Measurements from ENCODE around the gene ARL9.

ARL9 gene

DNA sequence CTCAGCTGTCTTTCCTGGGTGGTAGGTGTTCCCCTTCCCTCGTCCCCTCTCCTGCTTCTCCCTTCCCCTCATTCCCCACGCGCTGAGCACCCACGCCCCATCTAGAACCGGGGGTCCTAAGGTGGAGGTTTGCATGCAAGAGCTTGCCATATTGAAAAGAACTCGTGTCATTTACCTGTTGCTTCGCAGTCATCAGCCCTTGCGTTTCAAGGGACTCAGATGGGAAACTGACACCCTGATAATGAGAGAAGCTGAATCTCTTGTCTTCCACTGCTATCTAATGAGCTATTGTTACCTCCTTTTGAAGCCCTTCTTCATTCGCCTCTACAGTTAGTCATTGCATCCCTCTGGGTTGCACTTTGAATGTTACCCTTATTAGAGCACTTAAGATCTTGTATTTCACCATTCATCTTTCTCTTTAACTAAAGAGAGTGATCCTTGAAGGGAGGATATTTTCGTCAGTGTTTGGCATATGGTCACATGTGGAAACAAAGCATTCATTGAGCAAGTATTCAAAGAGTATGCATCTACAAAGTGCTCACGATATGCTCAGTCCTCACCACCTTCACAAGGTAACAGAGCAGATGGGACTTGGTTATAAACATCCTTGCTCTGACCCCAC, 25.7 kb downstream of the ARL9 start:
- DNase-seq (ENCODE audit: low spot score): no peak
- TF ChIP-seq, protein P1, sequence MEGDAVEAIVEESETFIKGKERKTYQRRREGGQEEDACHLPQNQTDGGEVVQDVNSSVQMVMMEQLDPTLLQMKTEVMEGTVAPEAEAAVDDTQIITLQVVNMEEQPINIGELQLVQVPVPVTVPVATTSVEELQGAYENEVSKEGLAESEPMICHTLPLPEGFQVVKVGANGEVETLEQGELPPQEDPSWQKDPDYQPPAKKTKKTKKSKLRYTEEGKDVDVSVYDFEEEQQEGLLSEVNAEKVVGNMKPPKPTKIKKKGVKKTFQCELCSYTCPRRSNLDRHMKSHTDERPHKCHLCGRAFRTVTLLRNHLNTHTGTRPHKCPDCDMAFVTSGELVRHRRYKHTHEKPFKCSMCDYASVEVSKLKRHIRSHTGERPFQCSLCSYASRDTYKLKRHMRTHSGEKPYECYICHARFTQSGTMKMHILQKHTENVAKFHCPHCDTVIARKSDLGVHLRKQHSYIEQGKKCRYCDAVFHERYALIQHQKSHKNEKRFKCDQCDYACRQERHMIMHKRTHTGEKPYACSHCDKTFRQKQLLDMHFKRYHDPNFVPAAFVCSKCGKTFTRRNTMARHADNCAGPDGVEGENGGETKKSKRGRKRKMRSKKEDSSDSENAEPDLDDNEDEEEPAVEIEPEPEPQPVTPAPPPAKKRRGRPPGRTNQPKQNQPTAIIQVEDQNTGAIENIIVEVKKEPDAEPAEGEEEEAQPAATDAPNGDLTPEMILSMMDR (IDR thresholded peaks at IDR 0.05; ENCODE audit: borderline replicate concordance, control extremely low read depth, extremely low read depth, insufficient read depth, missing control alignments): no peak
- in situ Hi-C loops (cut with MboI; ENCODE audit: low sequenced_read_pairs, unreplicated experiment): no loop called here

DNA sequence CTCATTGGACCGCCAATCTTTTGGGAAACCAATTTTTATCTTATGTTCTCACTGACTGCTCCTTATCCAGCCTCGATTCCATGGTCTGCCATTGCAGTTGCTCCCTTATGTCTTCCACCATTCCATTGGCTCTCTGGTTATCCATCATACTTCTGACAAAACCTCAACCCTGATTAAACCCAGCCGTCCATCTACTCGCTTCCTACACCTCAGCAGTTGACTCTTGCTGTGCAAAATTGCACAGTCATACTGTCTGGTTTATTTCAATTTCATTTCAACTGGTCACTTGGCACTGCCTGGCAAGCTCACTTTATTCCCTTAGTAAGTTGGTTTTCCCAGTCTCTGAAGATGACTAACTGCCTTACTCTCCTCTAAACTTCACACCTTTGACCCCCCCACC, 26.2 kb downstream of the ARL9 start:
- no peak for DNase-seq (ENCODE audit: low spot score)
- in situ Hi-C loops (cut with MboI; ENCODE audit: low sequenced_read_pairs, unreplicated experiment): no loop called here
- TF ChIP-seq, protein P1 (IDR thresholded peaks at IDR 0.05; ENCODE audit: borderline replicate concordance, control extremely low read depth, extremely low read depth, insufficient read depth, missing control alignments): no peak

DNA sequence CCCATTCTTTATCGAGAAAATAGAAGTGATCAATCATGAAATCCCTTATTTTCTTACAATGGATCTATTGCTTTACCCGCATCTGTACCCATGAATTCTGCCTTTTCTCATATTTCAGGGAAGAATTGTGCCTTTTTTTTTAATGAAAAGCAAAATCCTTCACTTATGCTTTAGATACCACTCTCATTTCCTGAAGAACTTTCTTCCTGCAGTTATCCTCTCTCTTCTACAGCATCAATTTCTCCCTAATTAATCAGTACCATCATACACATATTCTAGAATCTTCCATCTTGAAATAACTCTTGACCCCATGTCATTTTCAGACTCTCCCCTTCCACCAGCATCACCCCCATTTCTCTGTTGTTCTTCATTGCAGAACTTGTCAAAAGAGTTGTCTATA, 26.6 kb downstream of the ARL9 start:
- in situ Hi-C loops (cut with MboI; ENCODE audit: low sequenced_read_pairs, unreplicated experiment): no loop called here
- DNase-seq (ENCODE audit: low spot score): no peak
- TF ChIP-seq, protein P1 (IDR thresholded peaks at IDR 0.05; ENCODE audit: borderline replicate concordance, control extremely low read depth, extremely low read depth, insufficient read depth, missing control alignments): no peak

DNA sequence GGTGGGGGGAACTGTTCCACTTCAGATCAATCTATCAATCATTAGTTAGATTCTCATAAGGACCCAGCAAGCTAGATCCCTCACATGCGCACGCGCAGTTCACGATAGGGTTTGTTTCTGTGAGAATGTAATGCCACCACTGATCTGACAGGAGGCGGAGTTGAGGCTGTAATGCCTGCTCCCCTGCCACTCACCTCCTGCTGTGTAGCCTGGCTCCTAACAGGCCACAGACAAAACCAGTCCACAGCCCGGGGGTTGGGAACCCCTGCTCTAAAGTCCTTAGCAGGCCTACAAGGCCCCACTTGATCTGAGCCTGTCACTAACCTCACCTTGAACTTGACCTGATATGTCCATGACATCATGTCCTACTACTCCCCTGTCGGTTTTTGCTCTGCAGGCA, 30.3 kb downstream of the ARL9 start:
- DNase-seq (ENCODE audit: low spot score): no peak
- in situ Hi-C loops (cut with MboI; ENCODE audit: low sequenced_read_pairs, unreplicated experiment): no loop called here
- TF ChIP-seq, protein P1 (IDR thresholded peaks at IDR 0.05; ENCODE audit: borderline replicate concordance, control extremely low read depth, extremely low read depth, insufficient read depth, missing control alignments): no peak

DNA sequence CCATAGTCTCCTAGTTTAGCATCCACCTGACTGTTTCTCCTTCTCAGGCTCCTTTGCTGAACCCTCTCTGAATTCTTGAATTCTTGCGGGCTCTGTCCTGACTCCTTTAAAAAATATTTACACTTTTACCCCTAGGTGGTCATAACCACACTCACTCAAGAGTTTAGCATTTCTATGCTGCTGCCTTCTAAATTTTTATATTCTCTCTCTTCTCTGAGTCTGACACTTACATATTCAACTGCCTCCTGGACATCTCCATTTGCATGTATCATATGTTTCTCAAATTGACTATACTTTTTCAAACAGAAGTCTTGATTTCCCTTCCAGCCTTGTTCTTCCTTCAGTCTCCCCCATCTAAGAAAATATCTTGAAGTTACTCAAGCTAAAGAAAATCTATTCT, 31.6 kb downstream of the ARL9 start:
- TF ChIP-seq, protein P1 (IDR thresholded peaks at IDR 0.05; ENCODE audit: borderline replicate concordance, control extremely low read depth, extremely low read depth, insufficient read depth, missing control alignments): no peak
- DNase-seq (ENCODE audit: low spot score): no peak
- in situ Hi-C loops (cut with MboI; ENCODE audit: low sequenced_read_pairs, unreplicated experiment): no loop called here

DNA sequence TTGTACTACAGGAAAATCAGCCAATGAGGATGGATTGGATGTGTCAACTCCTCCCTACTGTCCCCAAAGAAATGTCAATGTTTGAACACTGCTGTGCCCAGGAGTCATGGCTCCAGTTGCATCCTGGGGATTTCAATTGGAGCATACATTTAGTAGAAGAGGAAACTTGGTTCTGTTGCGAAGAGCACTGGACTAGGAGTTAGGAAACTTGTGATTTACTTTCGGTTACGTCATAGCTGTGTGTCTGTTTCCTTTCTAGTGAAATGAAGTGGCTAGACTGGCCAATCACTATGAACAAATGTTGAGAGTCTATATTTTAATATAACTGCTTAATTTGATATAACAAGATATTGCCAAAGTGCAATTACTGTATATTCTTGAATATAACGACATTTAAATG, 35.2 kb downstream of the ARL9 start:
- in situ Hi-C loops (cut with MboI; ENCODE audit: low sequenced_read_pairs, unreplicated experiment): no loop called here
- no peak for DNase-seq (ENCODE audit: low spot score)

More for the DNA sequence above, 35.2 kb downstream of the ARL9 start:
- TF ChIP-seq, protein P1 (IDR thresholded peaks at IDR 0.05; ENCODE audit: borderline replicate concordance, control extremely low read depth, extremely low read depth, insufficient read depth, missing control alignments): peak; percentile 3

Measured in GM13976 (cell line).